Measurements from ENCODE around the gene GFAP.

Gene GFAP

DNA sequence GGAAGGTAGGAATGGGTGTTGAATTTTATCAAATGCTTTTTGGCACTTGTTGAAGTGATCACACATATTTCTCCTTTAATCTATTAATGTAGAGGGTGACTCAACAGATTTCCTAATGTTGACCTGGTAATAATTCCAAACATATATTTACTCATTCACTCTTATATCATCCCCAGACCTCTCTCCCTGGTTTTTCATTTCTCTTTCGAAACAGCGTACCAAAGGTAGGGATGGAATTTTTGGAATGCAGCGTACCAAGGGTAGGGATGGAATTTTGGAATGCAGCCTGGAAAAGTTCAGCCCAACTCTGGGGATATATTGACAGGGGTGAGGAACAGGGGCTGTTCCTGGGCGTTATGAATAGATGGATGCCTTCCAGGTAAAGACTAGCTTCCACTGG, 25.0 kb upstream of the GFAP start:
- no peak for DNase-seq (ENCODE audit: low spot score)
- TF ChIP-seq, protein P1, sequence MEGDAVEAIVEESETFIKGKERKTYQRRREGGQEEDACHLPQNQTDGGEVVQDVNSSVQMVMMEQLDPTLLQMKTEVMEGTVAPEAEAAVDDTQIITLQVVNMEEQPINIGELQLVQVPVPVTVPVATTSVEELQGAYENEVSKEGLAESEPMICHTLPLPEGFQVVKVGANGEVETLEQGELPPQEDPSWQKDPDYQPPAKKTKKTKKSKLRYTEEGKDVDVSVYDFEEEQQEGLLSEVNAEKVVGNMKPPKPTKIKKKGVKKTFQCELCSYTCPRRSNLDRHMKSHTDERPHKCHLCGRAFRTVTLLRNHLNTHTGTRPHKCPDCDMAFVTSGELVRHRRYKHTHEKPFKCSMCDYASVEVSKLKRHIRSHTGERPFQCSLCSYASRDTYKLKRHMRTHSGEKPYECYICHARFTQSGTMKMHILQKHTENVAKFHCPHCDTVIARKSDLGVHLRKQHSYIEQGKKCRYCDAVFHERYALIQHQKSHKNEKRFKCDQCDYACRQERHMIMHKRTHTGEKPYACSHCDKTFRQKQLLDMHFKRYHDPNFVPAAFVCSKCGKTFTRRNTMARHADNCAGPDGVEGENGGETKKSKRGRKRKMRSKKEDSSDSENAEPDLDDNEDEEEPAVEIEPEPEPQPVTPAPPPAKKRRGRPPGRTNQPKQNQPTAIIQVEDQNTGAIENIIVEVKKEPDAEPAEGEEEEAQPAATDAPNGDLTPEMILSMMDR (IDR thresholded peaks at IDR 0.05; ENCODE audit: extremely low read depth, missing control alignments), result no peak

DNA sequence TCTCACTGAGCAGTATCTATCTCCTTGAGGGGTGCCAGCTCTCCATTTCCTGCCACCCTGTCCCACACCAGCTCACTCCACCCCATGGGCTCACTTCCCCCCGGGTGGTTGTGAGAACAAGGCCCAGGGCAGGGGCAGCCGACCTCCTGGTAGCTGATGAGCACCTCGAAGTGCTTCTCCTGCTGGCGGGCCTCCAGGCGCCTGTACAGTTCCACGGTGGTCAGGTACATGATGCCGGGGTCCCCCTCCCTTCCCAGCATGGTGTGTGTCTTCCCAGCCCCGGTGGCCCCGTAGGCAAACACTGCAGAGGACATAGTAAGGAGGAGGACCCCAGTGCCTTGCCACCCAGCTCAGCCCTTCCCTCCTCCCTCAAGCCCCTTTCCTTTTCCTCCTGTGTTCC, 19.8 kb upstream of the GFAP start:
- no peak for DNase-seq (ENCODE audit: low spot score)
- TF ChIP-seq, protein P1 (IDR thresholded peaks at IDR 0.05; ENCODE audit: extremely low read depth, missing control alignments), result no peak

DNA sequence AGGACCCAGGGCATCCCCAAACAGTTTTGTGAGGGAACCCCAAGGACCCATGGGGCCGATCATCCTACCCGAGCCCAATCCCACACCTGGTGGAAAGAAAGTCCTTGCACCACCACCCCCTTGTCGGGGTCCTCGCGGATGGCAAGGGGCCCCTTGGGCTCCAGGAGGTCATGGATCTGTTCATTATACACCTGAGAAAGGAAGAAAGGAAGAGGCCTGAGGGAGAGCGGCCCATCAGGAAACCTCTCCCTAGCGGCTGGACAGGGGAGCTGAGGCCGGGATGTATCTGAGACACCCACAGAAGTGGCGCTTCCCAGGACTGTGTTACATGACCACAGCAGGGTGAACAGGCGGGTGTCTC, 19.4 kb upstream of the GFAP start:
- TF ChIP-seq, protein P1 (IDR thresholded peaks at IDR 0.05; ENCODE audit: extremely low read depth, missing control alignments), result no peak
- no peak for DNase-seq (ENCODE audit: low spot score)

DNA sequence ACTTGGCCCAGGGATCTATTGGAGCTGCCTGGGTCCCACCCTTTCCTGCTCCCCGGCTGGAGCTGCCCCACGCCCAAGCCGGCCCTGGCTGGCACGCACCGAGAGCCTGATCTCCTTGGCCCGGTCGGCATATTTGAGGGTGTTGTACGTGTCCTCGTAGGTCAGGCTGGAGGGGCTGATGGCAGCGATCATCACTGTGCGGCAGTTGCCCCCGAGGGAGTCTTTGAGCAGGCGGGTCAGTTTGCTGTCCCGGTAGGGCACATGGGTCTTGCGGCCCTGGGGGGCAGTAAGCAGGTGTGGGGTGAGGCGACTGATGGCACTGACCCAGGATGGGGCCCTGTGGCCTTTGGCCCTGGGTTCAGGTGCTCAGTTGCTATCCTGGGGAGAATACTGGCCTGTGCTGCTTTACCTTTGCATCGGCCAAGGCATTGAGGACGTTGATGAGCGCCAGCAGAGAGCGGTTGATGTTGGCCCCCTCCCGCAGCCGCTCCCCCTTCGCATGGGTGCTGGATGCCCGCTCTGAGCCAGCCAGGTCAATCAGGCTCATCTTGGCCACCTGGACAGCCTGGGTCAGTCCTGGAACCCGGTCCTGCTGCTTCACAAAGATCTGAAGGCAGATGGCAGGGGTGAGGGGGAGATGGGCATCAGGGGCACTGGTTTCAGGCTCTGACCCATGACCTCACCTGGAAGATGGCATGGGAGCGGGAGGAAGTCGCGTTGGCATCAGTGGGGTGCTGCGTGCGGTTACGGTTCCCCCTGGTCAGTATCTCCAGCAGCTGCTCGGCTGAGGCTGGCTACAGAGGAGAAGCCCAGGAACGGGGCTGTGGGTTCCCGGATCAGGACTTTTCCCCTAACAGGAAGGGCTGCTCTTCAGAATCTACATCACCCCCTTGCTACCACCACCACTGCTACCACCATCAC, 18.8 kb upstream of the GFAP start:
- DNase-seq (ENCODE audit: low spot score), result no peak
- TF ChIP-seq, protein P1 (IDR thresholded peaks at IDR 0.05; ENCODE audit: extremely low read depth, missing control alignments), result no peak

DNA sequence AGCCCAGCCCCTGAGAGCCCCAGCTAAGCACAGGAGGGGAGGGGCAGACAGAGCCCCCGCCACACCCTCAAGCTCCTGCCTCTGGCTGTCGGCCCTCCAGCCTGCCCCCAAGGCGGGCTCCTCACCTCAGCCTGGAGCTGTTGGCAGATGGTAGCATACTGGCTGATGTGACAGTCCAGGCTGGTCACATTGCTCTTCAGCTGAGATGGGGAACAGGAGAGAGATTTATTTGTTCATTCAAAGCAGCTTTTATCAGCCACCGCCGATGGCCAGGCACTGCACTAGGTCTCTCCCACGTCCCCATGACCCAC, 17.4 kb upstream of the GFAP start:
- no peak for DNase-seq (ENCODE audit: low spot score)
- TF ChIP-seq, protein P1 (IDR thresholded peaks at IDR 0.05; ENCODE audit: extremely low read depth, missing control alignments), result no peak

DNA sequence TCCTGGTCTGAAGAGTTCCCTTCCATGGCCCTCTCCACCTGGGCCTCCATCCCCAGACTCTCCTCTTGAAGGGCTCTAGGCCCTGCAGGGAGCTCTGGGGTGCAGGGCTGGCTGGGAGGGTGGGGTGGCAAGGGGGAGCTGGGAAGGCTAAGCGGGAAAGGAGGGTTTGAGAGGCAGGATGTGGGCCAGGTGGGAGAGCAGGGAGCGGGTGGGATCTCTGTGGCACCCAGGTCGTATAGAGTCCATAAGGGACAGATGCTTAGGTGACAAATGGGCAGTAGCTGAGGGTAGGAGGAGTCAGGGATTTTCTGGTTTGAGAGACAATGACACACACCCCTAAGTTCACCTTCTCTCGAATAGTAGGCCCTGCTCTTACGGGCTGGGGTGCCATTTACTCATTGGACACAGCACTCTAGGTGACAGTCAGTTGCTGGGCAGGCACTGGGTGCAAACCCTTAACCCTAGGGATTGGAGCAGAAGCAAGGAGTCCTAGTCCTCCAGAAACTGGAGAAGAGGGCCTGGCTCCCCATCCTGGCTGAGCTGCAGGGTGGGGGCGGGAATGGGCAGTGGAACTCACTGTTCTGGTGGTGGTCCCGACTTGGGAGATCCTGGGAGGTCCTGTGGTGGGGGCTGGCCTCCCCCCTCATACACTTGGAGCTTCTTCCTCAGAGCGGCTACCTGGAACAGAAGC, 16.9 kb upstream of the GFAP start:
- no peak for DNase-seq (ENCODE audit: low spot score)
- TF ChIP-seq, protein P1 (IDR thresholded peaks at IDR 0.05; ENCODE audit: extremely low read depth, missing control alignments), result no peak

DNA sequence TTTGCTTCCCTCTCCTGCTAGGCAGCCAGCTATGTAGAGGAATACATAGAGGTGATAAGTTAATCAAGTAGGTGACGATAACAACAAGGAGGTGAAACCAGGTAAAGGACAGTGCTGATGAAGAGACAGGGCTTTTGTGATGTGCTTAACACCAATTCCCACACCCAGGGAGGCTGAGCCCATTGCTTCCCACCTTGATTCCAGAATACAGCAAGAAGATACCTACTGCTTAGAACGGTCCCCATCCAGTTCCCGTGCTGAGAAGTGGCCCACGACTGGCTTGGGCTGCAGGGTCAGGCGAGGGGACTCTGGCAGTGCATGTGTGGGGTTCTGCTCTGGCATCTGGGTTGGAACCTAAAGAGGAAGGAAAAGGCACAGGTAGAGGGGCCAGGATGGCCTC, 16.1 kb upstream of the GFAP start:
- TF ChIP-seq, protein P1 (IDR thresholded peaks at IDR 0.05; ENCODE audit: extremely low read depth, missing control alignments), result no peak
- no peak for DNase-seq (ENCODE audit: low spot score)
